HPDE6-E6E7 (cell line): ENCODE results near the gene MINDY4.

Experiments
- DNase-seq: peaks from one replicate; pipeline ENCODE4 v3.0.0; 2011; ENCODE audit warnings: missing footprints; ENCODE audit errors: extremely low spot score

The MINDY4 gene

GRCh38 chr7:30741289-30741688 is 29.9 kb upstream of the MINDY4 start:
- no peak for DNase-seq

- peak; percentile 28 for DNase-seq
Observed at GRCh38 chr7:30743371-30744074, 27.7 kb upstream of the MINDY4 start.

- DNase-seq, result no peak
Observed at GRCh38 chr7:30744075-30744417, 27.2 kb upstream of the MINDY4 start.

GRCh38 chr7:30745261-30745941 is 25.8 kb upstream of the MINDY4 start:
- no peak for DNase-seq

GRCh38 chr7:30750010-30750409 is 21.2 kb upstream of the MINDY4 start:
- DNase-seq, result no peak

- no peak for DNase-seq
Observed at GRCh38 chr7:30750683-30751650, 20.2 kb upstream of the MINDY4 start.

GRCh38 chr7:30751696-30752273 is 19.4 kb upstream of the MINDY4 start, which contains the start of gene INMT:
Gene INMT (plus strand): TSS chr7:30752135. CDS start chr7:30752151, 16 bp downstream.
- DNase-seq, result no peak

GRCh38 chr7:30752484-30752883 is 18.7 kb upstream of the MINDY4 start:
- no peak for DNase-seq

GRCh38 chr7:30752979-30753378 is 18.2 kb upstream of the MINDY4 start:
- no peak for DNase-seq

GRCh38 chr7:30754315-30754877 is 16.8 kb upstream of the MINDY4 start:
- DNase-seq, result no peak

- DNase-seq, result no peak
Observed at GRCh38 chr7:30755384-30756154, 15.6 kb upstream of the MINDY4 start.

GRCh38 chr7:30757342-30757692 is 13.9 kb upstream of the MINDY4 start:
- no peak for DNase-seq

GRCh38 chr7:30760514-30761213 is 10.6 kb upstream of the MINDY4 start:
- DNase-seq, result no peak

GRCh38 chr7:30761214-30762156 is 9.7 kb upstream of the MINDY4 start:
- DNase-seq, result no peak

- no peak for DNase-seq
Observed at GRCh38 chr7:30764030-30764975, 6.9 kb upstream of the MINDY4 start.

GRCh38 chr7:30765408-30765807 is 5.8 kb upstream of the MINDY4 start:
- DNase-seq, result no peak

GRCh38 chr7:30770845-30771173 is 408 bp upstream of the MINDY4 start:
- no peak for DNase-seq

GRCh38 chr7:30771880-30772425 is 736 bp downstream of the MINDY4 start:
- no peak for DNase-seq
